GM18520 (cell line): ENCODE measurements around the gene R3HDM4.
"Not testable (repeated sequence)": the region's sequence is repeated elsewhere in the genome, so short reads cannot be mapped to it uniquely, and the experiment has no call there.

ENCODE experiments used
- ATAC-seq: cut with Tn5 transposase; IDR thresholded peaks from one replicate; pipeline ENCODE4 v1.9.1; 2021; ENCODE audit not compliant: unreplicated experiment

Gene R3HDM4

DNA sequence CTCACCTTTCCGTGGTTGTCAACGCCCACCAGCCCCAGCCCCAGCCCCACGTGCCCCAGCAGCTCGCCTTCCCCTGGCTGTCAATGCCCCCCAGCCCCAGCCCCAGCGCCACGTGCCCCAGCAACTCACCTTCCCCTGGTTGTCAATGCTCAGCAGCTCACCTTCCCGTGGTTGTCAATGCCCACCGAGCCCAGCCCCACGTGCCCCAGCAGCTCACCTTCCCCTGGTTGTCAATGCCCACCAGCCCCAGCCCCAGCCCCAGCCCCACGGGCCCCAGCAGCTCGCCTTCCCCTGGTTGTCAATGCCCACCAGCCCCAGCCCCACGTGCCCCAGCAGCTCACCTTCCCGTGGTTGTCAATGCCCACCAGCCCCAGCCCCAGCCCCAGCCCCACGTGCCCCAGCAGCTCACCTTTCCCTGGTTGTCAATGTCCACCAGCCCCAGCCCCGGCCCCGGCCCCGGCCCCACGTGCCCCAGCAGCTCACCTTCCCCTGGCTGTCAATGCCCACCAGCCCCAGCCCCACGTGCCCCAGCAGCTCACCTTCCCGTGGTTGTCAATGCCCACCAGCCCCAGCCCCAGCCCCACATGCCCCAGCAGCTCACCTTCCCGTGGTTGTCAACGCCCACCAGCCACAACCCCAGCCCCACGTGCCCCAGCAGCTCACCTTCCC is 34.9 kb downstream of the R3HDM4 start:
- not testable (repeated sequence) for ATAC-seq

DNA sequence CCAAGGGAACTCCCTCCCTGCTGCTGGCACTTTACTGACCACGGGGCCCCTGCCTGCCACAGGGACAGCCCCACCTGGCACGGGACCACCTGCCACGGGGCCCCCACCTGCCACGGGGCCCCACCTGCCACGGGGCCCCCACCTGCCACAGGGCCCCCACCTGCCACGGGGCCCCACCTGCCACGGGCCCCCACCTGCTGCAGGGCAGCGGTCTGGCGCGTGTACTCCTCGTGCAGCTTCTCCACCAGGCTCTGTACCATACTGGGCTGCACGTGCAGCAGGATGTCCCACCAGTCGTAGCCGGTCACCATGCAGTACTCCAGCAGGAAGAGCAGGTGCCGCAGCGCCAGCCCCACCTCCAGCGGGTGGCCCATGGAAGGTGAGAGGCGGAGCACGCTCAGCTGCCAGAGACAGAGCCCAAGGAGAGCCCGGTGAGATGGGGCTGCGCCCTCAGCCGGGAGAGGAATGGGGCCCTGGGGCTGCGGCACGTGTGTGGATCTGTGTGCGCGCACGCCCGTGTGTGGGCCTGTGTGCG is 36.2 kb downstream of the R3HDM4 start:
- no peak for ATAC-seq

DNA sequence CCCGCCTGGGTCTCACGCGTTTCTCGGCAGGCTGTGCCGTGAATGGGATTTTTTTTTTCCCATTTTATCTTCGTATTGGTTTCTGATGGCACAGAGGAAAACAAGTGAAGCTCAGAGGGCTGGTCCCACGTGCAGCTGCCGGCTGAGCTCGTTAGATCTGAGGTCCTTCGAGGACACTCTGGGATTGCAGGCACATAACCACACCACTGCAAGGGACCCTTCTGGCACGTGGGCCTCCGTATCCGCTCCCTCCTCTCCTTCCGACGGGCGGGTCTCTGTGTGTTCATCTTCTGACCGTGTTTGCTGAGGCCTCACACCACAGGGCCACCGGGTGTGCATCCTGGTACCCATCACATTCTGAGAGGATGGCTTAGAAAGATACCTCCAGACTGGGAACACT is 36.9 kb downstream of the R3HDM4 start:
- no peak for ATAC-seq

DNA sequence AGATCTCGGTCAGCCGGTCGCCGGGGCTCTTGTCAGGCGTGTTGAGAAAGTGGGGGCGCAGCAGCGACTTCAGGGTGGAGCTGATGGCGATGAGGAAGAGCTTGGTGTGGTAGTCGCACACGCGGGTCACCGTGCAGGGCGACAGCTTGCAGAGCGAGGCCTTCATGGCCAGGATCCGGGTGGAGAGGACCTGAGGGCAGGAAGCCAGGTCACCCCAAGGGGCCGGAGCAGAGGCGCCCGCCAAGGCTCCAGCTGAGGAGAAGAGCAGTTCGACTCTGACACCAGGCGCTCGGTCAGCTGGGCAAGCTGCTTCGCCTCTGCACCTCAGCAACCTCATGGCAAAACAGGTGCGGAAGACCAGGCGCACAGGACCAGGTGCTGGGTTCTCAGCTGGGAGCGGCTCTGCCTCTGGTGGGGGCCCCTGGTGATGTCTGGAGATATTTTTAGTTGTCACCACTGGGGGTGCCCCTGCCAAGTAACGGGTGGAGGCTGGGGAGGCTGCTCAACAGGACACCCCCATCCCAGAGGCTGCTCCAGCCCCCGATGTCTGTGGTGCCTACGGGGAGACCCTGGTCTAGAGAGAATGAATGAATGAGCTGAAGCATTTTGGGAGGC is 37.6 kb downstream of the R3HDM4 start:
- ATAC-seq = no peak

DNA sequence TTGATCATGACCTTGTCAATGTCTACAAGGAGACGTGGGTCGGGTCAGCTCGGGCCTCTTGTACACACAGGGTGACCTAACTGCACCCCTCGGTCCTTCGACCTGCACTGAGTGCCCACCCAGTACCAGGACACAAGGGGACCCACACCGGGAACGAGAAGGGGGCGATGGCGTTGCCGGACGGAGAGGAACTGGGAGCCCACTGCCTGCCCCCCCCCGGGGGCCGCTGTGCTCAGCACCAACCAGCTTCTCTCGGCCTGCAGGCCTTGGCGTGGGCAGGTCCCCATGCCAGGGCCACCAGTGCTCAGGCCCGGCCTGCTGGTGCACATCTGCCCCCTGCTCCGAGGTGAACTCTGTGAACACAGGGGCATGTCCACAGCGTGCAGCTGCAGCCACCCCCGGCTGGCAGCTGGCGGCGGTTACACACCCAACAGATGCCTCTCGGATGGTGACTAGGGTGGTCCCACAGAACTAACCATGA is 39.4 kb downstream of the R3HDM4 start:
- no peak for ATAC-seq

DNA sequence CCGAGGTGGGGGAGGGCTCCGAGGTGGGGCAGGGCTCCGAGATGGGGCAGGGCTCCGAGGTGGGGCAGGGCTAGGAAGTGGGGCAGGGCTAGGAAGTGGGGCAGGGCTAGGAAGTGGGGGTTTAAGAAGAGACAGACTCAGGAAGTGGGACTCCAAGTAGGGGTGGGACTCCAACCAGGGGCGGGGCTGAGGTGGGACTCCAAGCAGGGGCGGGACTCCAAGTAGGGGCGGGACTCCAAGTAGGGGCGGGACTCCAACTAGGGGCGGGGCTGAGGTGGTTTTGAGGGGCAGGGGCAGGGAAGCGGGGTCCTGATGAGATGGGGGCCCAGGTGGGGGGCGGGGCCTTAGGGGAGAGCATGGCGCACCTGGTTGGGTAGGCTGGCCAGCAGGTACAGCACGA is 39.9 kb downstream of the R3HDM4 start:
- no peak for ATAC-seq

DNA sequence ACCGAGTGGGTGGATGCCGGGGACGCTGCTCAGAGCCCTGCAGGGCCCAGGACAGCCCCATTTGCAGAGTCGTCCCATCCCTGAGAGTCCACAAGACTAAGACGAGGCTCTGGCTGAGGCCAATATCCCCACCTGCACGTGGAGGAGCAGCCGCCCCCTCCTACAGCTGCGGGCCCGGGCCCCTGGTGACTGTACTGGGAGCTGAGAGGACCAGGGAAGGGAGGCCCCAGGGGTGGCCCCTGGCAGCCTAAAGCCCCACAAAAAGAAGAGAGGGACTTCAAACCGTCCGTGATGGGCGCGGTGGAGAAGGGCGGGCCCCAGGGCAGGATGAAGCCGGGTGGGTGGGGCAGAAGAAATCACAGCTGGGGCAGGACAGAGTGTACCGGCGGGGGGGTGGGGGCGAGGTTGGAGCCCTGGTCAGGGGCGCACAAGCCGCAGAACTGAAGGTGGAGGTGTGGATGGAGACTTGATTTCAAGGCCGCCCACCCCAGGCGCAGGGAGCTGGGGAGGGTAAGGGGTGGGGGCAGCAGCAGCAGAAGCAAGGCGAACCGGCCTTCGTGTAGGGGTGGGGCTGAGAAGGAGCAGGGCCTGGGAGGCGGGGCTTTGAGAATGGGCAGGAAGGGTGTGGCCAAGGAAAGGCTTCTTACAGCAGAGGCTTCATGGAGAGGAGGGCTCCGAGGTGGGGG is 40.6 kb downstream of the R3HDM4 start:
- no peak for ATAC-seq

DNA sequence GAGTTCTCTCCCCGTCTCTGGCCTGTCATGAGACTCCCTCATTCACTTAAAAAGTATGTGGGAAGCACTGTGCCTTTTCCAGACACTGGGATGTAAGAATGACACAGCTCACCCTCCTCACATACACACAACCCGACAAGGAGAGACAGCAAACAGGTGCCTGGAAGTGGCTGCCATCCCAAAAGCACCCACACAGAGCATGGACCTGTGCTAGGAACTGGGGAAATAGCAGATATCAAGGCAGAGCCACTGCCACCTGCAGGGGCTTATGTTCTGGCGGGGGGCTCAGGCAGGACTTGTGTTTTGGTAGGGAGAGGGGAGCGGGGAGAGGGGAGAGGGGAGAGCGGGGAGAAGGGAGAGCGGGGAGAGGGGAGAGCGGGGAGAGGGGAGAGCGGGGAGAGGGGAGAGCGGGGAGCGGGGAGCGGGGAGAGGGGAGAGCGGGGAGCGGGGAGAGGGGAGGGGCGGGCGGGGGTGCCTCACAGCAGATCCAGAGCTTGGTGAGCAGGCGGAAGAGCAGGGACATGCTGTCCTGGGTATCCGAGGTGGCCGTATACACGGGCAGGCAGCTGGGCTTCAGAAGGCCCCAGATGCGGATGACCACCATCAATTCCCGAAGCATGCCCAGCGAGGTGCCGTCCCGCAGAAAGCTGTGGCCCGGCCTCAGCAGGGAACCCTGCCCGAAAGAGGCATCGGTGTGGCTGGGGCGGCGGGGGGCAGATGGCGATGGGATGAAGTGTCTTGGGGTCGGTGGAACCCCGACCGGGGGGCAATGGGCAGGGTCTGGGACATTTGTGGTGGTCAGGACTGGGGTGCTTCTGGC is 41.4 kb downstream of the R3HDM4 start:
- ATAC-seq = no peak

DNA sequence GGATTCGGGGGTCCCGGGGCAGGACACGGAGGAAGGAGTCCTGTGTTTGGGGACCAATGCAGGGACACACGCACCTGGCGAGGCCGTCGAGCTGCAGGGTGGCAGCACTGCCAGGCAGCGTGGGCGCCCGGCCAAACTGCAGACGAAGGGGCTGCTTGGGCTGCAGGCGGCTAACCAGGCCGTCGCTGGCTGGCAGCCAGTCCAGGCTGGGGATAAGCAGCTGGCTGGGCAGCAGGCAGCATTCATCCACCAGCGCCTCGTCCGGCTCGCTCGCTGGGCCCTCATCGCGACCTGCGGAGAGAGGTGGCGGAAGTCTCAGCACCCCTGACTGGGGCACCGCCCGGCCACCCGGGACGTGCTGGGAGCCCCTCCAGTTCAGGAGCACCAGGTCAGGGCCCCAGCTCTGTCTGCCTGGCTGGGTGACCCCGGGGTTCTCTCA is 42.0 kb downstream of the R3HDM4 start:
- no peak for ATAC-seq

DNA sequence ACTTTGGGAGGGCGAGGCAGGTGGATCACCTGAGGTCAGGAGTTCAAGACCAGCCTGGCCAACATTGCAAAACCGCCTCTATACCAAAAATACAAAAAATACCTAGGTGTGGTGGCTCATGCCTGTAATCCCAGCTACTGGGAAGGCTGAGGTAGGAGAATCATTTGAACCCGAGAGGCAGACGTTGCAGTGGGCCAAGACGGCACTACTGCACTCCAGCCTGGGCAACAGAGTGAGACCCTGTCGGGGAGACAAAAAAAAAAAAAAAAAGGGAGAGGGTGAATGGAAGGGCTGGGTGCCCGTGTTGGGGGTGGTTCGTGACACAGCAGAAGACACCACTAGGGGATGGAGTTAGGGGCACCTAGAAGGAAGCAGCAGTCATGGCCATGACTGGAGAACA is 42.7 kb downstream of the R3HDM4 start:
- no peak for ATAC-seq

DNA sequence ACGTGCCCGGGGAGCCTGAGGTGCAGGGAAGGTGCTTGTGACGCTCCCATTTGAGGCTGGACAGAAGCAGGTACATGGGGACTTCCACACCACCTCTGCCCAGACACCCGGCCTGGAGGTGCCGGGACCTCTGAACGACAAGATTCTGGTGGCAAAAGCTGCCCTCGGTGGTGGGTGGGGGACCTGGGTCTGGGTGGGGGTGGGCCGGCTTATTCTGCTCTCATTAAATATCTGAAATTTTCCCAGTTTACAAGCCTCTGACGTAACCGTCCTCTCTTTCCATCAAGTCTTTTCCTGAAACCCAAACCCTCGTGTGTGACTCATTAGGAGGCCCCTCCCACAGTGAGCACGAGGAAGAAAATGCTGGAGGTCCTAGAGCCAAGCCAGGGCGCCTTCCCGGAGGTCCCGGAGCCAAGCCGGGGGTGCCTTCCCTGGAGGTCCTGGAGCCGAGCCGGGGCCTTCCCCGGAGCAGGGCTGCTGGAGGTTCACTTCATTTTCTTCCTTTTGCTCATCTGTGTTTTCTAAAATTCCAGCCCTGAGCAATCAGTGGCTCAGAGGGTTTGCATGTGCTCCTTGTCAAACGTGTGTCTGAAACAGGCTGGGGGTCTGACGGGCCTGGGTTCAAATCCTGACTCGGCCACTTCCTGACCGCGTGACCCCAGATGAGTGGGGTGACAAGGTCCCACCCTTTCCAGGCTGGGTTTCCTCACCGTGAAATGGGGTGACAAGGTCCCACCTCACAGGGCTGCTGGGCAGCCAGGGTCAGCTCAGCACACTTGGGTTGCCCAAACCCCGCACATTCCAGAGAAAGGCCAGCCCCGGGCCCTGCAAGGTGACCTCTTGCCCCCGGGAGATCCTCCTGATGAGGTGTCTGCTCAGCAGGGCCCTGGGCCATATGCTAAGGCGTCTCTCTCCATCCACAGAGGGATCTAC is 43.5 kb downstream of the R3HDM4 start:
- ATAC-seq = no peak

DNA sequence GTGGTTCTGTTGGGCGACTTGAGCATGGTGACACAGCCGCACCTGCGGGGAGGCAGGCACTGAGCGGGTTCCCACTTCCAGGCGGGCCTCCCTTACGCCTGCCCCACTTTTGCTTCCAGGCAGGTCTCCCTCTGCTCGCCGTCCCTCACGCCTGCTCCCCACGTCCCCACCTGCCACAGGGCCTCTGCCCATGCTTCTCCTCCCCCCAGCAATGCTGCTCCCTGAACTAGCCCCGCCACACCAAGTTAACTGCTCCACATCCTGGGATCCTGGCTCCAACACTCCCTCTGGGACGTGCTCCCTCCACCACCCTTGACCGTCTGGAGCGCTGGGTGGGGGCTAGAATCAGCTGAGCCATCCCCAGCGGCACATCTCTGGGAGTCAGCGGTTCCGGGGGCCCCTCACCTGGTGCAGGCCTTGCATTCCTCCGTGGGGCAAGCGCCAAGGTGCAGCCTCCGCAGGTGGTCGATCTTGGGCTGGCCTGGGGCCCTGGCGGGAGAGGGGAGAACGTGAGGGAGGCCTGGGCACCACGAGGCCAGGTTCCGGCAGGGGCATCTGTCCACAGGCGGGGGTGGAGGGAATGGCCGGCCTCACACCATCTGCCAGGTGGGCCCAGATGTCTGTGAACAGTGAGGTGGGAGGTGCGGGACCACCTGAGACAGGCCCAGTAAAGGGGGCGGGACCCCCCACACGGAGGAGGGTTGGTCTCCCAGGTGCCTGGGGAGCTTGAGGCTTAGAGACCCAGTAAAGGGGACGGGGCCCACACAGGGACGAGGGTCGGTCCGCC is 44.4 kb downstream of the R3HDM4 start:
- no peak for ATAC-seq

DNA sequence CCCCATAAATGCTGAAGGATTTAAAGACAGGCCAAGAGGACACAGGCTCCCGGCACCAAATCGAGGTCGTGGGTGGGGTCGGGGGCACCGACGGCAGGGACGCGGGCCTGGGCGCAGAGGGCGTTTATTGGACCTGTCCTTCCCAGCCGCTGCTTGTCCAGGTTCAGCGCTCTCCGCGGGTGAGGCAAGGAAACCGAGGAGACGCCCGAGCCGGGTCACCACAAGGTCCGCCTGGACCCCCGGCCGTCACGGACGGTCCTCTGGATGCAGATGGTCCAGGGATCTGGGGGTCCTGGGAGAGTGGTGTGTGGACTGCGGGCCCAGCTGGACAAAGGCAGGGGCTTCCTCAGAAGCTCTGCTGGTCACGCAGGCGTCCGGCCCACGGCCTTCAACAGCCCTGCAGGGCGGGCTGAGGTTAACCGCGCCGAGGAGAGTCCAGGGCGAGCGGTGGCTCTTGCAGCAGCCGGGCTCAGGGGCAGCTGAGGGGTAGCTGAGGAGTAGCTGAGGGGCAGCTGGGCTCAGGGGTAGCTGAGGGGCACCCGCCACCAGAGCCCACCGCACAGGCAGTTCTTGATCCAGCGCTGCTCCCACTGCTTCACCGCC is 45.1 kb downstream of the R3HDM4 start:
- no peak for ATAC-seq

DNA sequence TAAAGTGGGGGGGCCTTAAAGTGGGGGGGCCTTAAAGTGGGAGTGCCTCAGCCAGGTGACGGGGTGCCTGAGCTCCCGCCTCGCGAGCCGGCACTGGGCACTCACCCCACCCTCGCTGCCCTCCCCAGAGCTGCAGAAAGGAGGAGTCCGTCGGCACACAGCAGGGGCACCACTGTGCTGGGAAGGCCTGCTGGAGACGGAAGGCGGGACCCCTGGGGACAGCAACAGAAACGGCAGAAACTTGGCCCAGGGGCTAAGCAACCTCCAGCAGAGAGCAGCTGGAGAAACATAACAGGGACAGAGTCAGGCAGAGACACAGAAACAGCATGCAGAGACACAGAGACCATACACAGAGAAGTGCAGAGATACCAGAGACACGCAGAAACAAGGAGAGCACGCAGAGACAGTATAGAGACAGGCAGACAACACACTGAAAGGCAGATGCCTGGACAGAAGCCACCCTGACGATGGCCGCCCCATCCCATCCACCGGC is 45.7 kb downstream of the R3HDM4 start:
- ATAC-seq = no peak

DNA sequence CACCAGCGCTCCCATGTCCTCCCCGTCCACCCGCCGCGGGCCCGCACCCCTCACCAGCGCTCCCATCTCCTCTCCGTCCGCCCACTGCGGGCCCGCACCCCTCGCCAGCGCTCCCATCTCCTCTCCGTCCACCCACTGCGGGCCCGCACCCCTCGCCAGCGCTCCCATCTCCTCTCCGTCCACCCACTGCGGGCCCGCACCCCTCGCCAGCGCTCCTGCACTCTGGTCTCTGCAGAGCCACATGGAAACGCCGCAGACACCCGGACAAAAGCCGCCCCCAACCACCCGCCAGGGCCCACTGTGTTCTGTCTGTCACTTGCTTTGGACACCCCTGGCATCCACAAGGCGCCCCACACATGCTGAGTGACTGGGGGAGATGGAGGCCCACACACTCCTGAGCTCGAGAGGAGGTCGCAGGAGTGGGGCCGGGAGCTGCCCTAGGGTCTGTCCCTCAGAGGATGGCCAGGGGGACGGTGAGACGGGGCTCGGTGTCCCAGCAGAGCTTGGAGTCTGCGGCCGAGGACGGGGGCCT is 46.2 kb downstream of the R3HDM4 start:
- no peak for ATAC-seq

DNA sequence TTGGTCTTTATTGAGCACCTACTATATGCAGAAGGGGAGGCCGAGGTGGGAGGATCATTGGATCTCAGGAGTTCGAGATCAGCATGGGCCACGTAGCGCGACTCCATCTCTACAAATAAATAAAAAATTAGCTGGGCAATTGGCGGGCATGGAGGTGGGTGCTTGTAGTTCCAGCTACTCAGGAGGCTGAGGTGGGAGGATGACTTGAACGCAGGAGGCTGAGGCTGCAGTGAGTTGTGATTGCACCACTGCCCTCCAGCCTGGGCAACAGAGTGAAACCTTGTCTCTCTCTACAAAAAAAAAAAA is 49.8 kb downstream of the R3HDM4 start:
- ATAC-seq = no peak

DNA sequence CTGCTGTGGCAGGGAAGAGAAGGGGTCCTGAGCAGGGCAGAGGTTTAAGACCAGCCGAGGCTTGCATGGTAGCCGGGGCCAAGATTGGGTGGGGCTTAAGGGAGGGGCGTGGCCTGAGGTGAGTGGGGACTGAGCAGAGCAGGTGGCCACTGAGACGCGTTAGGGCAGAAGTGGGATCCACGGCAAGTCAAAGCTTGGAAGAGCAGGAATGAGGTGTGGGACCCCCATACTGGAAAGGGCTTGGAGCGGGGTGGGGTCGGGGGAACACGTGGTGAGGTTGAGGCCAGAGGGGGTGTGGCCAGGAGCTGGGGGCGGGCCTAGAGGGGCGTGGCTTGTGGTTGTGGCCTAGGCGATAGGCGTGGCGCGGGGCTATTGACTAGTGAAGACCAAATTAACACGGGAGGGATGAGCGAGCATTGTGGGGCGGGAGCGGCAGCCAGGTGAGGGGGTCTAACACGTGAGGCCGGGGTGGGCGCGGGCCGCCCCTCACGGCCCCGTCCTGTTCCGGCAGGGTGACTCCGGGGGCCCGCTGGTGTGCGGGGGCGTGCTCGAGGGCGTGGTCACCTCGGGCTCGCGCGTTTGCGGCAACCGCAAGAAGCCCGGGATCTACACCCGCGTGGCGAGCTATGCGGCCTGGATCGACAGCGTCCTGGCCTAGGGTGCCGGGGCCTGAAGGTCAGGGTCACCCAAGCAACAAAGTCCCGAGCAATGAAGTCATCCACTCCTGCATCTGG is 50.3 kb downstream of the R3HDM4 start:
- no peak for ATAC-seq
